ENCODE results near the gene PRDM16. TPM values are rescaled to one million over a fixed set of nuclear protein-coding genes. Genes with fewer than 3 reads are reported as not detected.

PRDM16 gene
- total and polyA plus RNA-seq, 2 of the 13 experiments (the other 11 are each of a cell fraction or from before 2014, with no cell fraction given): 0.15 to 0.81 TPM

- peak; percentile 27 for TF ChIP-seq ZNF18 (CRISPR knock-in tag; IDR thresholded peaks at IDR 0.05; ENCODE audit: insufficient replicate concordance)
- TF ChIP-seq U2AF1 (optimal IDR thresholded peaks at IDR 0.05; ENCODE audit: low read depth, low read length): peak; percentile 84
- no peak for TF ChIP-seq ZNF207 (IDR thresholded peaks at IDR 0.05; ENCODE audit: borderline replicate concordance)
- peak; percentile 34 to 65; a peak in 3 of 4 replicates for TF ChIP-seq MAFK (conservative IDR thresholded peaks at IDR 0.05 in 1 of 2, IDR thresholded peaks at IDR 0.05 in 1 of 2; ENCODE audit: low read length in 2 of 2)
- no peak for TF ChIP-seq REL (CRISPR knock-in tag; conservative IDR thresholded peaks at IDR 0.05)
- no peak for TF ChIP-seq ATF1 (CRISPR knock-in tag; IDR thresholded peaks at IDR 0.05)
- TF ChIP-seq PRDM15 (CRISPR knock-in tag; IDR thresholded peaks at IDR 0.05): no peak
- 0 out of 2 replicates have a peak, but pooled peaks have one; percentile 25 for TF ChIP-seq MLX (CRISPR knock-in tag; IDR thresholded peaks at IDR 0.05)
- no peak for TF ChIP-seq THYN1 (CRISPR knock-in tag; IDR thresholded peaks at IDR 0.05; ENCODE audit: borderline replicate concordance, low read depth)
- no peak for TF ChIP-seq AKNA (CRISPR knock-in tag; IDR thresholded peaks at IDR 0.05; ENCODE audit: borderline replicate concordance)
- TF ChIP-seq ZNF230 (CRISPR knock-in tag; IDR thresholded peaks at IDR 0.05): no peak
- TF ChIP-seq KDM3A (CRISPR knock-in tag; IDR thresholded peaks at IDR 0.05; ENCODE audit: low read depth): 0 out of 2 replicates have a peak, but pooled peaks have one; percentile 47
- TF ChIP-seq ZNF205 (CRISPR knock-in tag; IDR thresholded peaks at IDR 0.05): 0 out of 2 replicates have a peak, but pooled peaks have one; percentile 36
Observed at GRCh38 chr1:3349161-3349967, 280.4 kb downstream of the PRDM16 start (continued).
